Kidney epithelial cell (primary cell): Measurements from ENCODE around the gene SIGLEC9. TPM values are rescaled to one million over a fixed set of nuclear protein-coding genes. Genes with fewer than 3 reads are reported as not detected.

Experiments
- DNase-seq: peaks from one replicate; pipeline ENCODE4 v3.0.0-alpha.2; 2010; ENCODE audit warnings: low read depth
- H3K27me3 ChIP-seq: 2 replicates; pipeline ENCODE4 v1.6.0; 2011; ENCODE audit warnings: low read length; ENCODE audit not compliant: control insufficient read depth, insufficient read depth
- H3K36me3 ChIP-seq: 2 replicates; pipeline ENCODE4 v1.5.1; 2011; ENCODE audit warnings: low read length; ENCODE audit not compliant: control insufficient read depth, insufficient read depth
- H3K4me3 ChIP-seq: 2 replicates; pipeline ENCODE4 v1.5.1; 2011; ENCODE audit warnings: low read depth, mild to moderate bottlenecking, control low read depth, low read length
- total RNA-seq: library from RNA; depleted of rRNA; stranded (reverse); fragments of >200 nt; gene quantifications from 2 replicates; pipeline ENCODE4 v1.2.3, GENCODE V29; 2015
- TF ChIP-seq, protein P1 (sequence below): IDR thresholded peaks from 2 replicates; pipeline ENCODE4 v1.5.1; 2011; ENCODE audit warnings: mild to moderate bottlenecking, moderate library complexity, low read length, control low read depth, inconsistent platforms; ENCODE audit not compliant: insufficient read depth, poor library complexity, severe bottlenecking

The SIGLEC9 gene
- total RNA-seq, 1 donor from 2014 or later: 0.13 TPM

DNA sequence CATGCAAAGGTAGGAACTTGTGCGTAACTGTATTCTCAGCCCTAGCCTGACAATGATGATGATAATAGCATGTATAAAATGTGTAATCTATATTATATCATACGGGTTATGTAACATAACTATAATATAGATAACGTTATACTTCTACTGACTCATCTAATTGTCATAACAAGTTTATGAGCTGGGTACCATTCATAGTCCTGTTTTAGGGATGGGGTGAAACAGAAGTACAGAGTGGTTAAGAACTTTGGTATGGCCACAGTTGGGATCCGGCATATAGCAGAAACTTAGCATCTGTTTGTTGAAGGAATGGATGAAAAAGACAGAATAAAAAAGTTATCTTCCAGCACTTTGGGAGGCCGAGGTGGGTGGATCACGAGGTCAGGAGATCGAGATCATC lies 21.7 kb upstream of the SIGLEC9 start:
- no peaks in the 10 kb centered on the region for H3K27me3 ChIP-seq
- no peak for DNase-seq
- TF ChIP-seq, protein P1, sequence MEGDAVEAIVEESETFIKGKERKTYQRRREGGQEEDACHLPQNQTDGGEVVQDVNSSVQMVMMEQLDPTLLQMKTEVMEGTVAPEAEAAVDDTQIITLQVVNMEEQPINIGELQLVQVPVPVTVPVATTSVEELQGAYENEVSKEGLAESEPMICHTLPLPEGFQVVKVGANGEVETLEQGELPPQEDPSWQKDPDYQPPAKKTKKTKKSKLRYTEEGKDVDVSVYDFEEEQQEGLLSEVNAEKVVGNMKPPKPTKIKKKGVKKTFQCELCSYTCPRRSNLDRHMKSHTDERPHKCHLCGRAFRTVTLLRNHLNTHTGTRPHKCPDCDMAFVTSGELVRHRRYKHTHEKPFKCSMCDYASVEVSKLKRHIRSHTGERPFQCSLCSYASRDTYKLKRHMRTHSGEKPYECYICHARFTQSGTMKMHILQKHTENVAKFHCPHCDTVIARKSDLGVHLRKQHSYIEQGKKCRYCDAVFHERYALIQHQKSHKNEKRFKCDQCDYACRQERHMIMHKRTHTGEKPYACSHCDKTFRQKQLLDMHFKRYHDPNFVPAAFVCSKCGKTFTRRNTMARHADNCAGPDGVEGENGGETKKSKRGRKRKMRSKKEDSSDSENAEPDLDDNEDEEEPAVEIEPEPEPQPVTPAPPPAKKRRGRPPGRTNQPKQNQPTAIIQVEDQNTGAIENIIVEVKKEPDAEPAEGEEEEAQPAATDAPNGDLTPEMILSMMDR: no peak
- H3K36me3 ChIP-seq: no peaks in the 10 kb centered on the region
- no peak overlapping the region for H3K4me3 ChIP-seq

DNA sequence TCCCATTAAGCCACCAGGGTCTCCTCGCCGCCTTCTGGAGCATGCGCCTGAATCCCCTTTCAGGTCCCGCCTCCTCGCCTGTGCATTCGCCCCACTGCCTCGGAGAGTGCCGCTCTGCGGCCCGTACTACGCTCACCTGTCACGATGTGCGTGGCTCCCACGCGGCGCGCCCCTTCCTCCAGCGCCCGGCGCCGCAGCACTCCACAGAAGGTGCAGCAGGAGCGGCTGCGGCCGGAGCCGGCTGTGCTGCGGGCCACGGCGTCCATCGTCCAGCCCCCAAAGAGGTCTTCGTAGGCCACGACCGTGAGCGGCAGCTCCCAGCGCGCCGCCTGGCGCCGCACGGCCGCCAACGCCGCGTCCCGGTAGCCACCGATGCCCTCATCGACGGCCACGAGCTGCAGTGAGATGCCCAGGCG lies 20.8 kb upstream of the SIGLEC9 start:
- Histone ChIP-seq H3K27me3 (no peaks in the 10 kb centered on the region), H3K4me3 (no peak overlapping the region), H3K36me3 (no peaks in the 10 kb centered on the region)
- DNase-seq: no peak
- TF ChIP-seq, protein P1: no peak

DNA sequence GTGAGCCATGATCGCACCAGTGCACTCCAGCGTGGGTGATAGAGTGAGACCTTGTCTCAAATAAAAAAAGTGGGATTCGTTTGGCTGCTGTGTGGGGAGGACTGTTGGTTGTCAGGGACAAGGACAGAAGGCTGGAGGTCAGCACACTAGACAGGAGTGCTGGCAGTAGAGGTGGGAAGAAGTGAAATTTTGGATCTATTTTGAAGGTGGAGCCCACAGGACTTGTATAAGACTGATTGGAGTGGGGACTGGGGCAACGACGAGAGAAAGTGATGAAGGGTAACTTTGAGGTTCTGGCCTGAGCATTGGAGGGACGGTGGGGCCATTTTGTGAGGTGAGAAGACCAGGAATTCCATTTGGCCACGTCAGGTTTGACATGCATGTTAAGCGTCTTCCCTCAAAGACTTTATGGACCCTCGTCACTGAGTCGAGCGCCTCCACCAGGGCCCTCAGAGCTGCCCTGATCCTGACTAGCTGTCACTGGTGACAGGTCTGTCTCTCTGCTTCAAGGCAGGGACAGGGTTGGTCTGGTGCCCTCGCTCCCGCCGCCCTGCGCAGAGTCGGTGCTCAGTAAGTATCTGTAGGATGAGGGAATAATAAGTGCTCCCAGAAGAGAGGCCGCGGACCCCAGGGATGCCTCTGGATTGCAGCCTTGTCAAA lies 17.2 kb upstream of the SIGLEC9 start:
- TF ChIP-seq, protein P1: peak; percentile 7
- DNase-seq: no peak
- H3K27me3 ChIP-seq: peaks cover 3% of the 10 kb centered on the region
- H3K36me3 ChIP-seq: no peaks in the 10 kb centered on the region
- H3K4me3 ChIP-seq: peak overlapping the region; percentile 79

DNA sequence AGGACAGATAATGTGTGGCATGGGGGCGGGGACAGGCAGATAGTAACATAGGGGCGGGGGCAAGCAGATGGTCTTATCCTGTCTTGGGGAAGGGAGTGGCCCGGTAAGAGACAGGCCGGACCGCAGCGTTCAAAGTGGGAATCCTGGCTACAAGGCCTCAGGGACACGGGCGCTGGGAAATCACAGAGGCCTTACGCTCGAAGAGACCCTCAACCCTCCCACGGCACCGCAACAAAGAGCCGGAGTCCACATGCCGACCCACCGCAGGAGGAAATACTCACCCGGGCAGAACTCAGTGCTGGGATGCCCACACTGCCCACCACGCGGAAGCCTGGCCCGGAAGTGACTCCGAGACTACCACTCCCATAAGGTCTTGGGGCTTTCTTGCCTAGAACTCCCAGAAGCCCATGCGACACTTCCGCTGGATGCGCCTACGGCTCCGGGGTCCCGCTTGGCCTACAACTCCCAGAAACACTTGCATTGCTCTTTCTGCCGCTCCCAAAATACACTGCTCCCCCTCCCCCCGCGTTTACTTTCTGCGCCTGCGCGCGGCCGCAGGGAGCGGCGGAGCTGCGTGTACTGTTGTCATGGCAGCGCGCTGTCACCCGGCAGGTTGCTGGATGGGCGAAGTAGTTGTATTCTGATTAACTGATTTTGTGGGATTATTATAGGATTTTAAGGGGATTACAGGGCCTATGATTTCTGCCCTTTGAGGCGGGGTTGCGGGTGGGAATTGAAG lies 16.5 kb upstream of the SIGLEC9 start, which contains the start of gene CTU1:
Gene CTU1, minus strand, starts transcription at position 344 of the 739 bp plus-strand sequence. CDS start 3,840 bp downstream, outside the sequence.
- peaks cover 5% of the 10 kb centered on the region for H3K27me3 ChIP-seq
- DNase-seq: peak; percentile 98
- TF ChIP-seq, protein P1: no peak
- no peaks in the 10 kb centered on the region for H3K36me3 ChIP-seq
- peak within 1 kb of the TSS; percentile 79 for H3K4me3 ChIP-seq

DNA sequence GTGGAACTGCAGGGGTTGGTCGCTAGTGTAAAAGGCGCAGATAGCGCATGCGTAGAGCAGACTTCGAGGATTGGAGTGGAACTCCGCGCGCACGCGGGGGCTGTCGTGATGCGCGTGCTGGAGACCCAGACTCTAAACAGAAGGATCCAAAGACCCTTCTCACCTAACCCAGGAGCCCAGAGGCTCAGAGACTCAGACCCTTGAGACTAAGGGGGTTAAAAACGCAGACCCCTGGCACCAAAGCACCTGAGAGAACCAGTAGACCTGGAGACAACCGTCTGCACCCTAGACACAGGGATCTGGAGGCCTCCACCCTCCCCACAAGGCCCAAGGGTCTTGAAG lies 15.9 kb upstream of the SIGLEC9 start:
- no peak for DNase-seq

More for the DNA sequence above, 15.9 kb upstream of the SIGLEC9 start:
- Histone ChIP-seq H3K36me3 (no peaks in the 10 kb centered on the region), H3K27me3 (peaks cover 5% of the 10 kb centered on the region), H3K4me3 (peak overlapping the region; percentile 79)
- TF ChIP-seq, protein P1: no peak
